Pancreas (tissue), 10 donors: ENCODE data around the gene TTC4. TPM values are rescaled to one million over a fixed set of nuclear protein-coding genes. Genes with fewer than 3 reads are reported as not detected.
A peak's percentile ranks its signal among the peaks of the same experiment; 100 is the strongest.

Experiments
- ATAC-seq, 4 donors: fragments of 200-7000 bp; cut with Tn5 transposase; one replicate each; pipeline versions ENCODE4 v1.8.0 to v1.9.1; 2020; ENCODE audit warnings: mild to moderate bottlenecking in 4 of 4, moderate library complexity in 4 of 4
- DNase-seq, 6 donors: peaks; one replicate each; pipeline ENCODE4 v3.0.0-alpha.2; 2020
- FAIRE-seq: peaks from 2 replicates; lab custom pipeline; 2012; peaks lifted over from hg19 to GRCh38; lab: Jason Lieb, UNC
- H3K27ac ChIP-seq, 4 donors: fragments of 200-600 bp; sonication (generic); 1 replicate in 3 of 4; 2 replicates in 1 of 4; pipeline versions ENCODE4 v1.5.0 to v1.8.0; 2020
- H3K27me3 ChIP-seq, 4 donors: fragments of 200-600 bp; one replicate each; pipeline ENCODE4 v1.8.0; 2021
- H3K36me3 ChIP-seq, 3 donors: fragments of 200-600 bp; sonication (generic) in 1 of 3; one replicate each; pipeline versions ENCODE4 v1.5.0 to v1.8.0; 2020 to 2021
- H3K4me1 ChIP-seq, 3 donors: fragments of 200-600 bp; one replicate each; pipeline ENCODE4 v1.8.0; 2021
- H3K4me3 ChIP-seq, 4 donors: fragments of 200-600 bp; sonication (generic) in 2 of 4; one replicate each; pipeline versions ENCODE4 v1.5.0 to v1.8.0; 2020 to 2021
- H3K9me3 ChIP-seq, 4 donors: fragments of 200-600 bp; one replicate each; pipeline ENCODE4 v1.8.0; 2021
- CTCF ChIP-seq, 4 donors: fragments of 200-600 bp; sonication (generic) in 3 of 4; IDR thresholded peaks; one replicate each; pipeline versions ENCODE4 v1.5.0 to v1.8.0; 2021; ENCODE audit warnings: antibody characterized with exemption in 4 of 4
- WGBS, 2 donors: extraction: QIAGEN DNeasy Blood & Tissue Kit; methylation state at CpG; one replicate each; pipeline ENCODE4 v1.1.7; 2013; 5-methylcytosine and 5-hydroxymethylcytosine counted together
- intact Hi-C, 3 donors: fragments of 100-400 bp; cut with DNase I; formaldehyde crosslinking; loops; one replicate each; pipeline versions ENCODE4 v1.11.1 to v1.14.2; 2022
- polyA plus RNA-seq, 2 donors: library from polyadenylated mRNA; stranded (reverse); fragments of 200-250 nt; gene quantifications; one replicate each; pipeline ENCODE4 v1.2.3, GENCODE V29; 2013
- total RNA-seq, 6 donors: library from RNA; stranded (reverse); fragmentation: NEBNext Ultra II Directional in 4 of 6; extraction: Animal tissue kit (Norgen Biotek cat#: 25700) in 4 of 6; gene quantifications; one replicate each; pipeline versions ENCODE4 v1.2.1 to v1.2.4, GENCODE V29; 2021 to 2023
- donor health status: healthy with polysubstance abuse.
- donor health status: DM: no; HTN: no; CAD: no; lungs with moderate emphysema.
- donor health status: DM: no; HTN: no; CAD: no.
- donor health status: control.
- donor health status: control.
- donor health status: Bipolar disorder and iron deficiency.
- donor health status: DM: yes; HTN: yes; CAD: no.
- donor health status: DM: no; HTN: no; CAD: no.
- donor health status: DM: no; HTN: no; CAD: no.
- donor health status: DM: yes; HTN: yes; CAD: no.

TTC4 gene
- total and polyA plus RNA-seq, 8 donors = 4.5 to 14.4 (median 7.3) TPM

DNA sequence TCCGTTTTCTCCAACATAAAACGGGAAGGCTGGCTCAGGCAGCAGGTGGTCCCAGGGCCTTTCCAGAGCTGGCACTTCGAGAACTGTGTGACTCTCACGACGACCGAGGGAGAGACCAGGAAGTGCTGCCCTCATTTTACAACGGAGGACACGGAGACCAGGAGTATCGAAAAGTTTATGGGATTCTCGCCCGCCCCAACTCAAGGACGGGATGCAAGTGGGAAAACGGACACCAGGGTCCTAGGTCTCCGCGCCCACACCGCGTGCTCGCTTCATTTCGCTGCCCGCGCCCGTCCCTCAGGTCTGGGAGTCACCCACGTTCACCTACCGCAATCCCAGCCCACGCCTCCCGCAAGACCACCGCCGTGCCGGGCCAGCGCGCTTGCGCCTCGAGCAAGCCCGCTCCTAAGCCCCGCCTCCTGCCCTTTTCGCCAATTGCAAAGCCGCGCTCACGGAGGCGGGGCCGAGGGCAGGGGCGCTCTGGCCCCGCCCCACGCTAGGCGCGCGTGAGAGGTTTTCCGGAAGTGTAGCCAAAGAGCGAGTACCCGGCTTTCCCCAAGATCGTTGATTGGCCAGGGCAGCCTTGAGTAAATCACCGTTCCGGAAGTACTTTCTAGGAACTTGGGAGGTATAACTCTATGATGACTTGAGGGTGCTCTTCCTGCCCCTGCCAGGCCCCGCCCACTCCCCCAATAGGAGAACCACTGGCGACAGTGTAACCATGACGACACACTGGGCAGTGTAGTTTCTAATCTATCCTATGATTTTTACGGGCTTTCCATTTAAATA, 48.7 kb downstream of the TTC4 start, which contains the start of gene PARS2:
TSS of gene PARS2 (minus strand) at position 391 of the 789 bp plus-strand sequence. CDS start 5,362 bp downstream, outside the sequence.
- FAIRE-seq = peak; percentile 99

GRCh38 chr1:54764922-54765561, 49.4 kb downstream of the TTC4 start:
- H3K27ac ChIP-seq = peak overlapping the region in 2 of 4 donors; percentile 46 to 55
- H3K36me3 ChIP-seq = no peaks in the 10 kb centered on the region
- 48 to 55% methylated on average over 13 of the region's 13 CpGs for WGBS, 2 donors
- no peak for FAIRE-seq
- ATAC-seq = peak; percentile 7 to 30 (median 20)
- no peak for DNase-seq
- no peaks in the 10 kb centered on the region for H3K9me3 ChIP-seq
- TF ChIP-seq CTCF (IDR thresholded peaks at IDR 0.05) = no peak
- H3K4me1 ChIP-seq = peaks cover 0 to 12% (median 10%) of the 10 kb centered on the region in 3 donors
- no peaks in the 10 kb centered on the region for H3K27me3 ChIP-seq
- intact Hi-C loops = no loop called here
- H3K4me3 ChIP-seq = peak overlapping the region in 2 of 4 donors; percentile 56 to 87

More for the DNA sequence above, 48.7 kb downstream of the TTC4 start, which contains the start of gene PARS2:
- ATAC-seq (peak; percentile 97 to 100 (median 98)), DNase-seq (peak; percentile 96 to 98 (median 96))
- H3K9me3 ChIP-seq = no peaks in the 10 kb centered on the region
- H3K27me3 ChIP-seq = no peaks in the 10 kb centered on the region
- intact Hi-C loops = no loop called here
- H3K36me3 ChIP-seq = no peaks in the 10 kb centered on the region
- peaks cover 0 to 12% (median 10%) of the 10 kb centered on the region in 3 donors for H3K4me1 ChIP-seq
- WGBS, 2 donors = 0 to 1% methylated on average over 56 to 57 of the region's 57 CpGs
- no peak for TF ChIP-seq CTCF (IDR thresholded peaks at IDR 0.05)
- peak within 1 kb of the TSS; percentile 46 to 87 (median 58) for H3K4me3 ChIP-seq
- peak within 1 kb of the TSS in 3 of 4 donors; percentile 22 to 55 (median 46) for H3K27ac ChIP-seq

DNA sequence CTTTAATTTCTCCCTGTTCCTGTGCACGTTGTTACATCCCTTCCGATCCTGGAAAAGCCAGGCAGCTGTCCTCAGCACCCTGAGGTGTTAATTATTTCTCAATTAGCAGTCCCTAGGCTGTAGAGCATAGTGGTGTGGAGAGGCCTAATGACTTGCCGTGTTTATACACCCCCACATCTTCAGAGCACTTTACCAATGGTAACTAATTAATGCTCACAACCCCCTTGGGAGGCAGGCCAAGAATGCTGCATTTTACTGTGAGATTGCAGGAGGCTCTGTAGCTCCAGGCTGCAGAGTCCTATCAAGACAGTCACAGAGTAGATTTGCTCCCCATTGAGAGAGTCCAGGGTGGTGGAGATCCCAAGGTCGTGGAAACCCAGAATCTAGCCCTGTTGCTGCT, 51.1 kb downstream of the TTC4 start:
- Histone ChIP-seq H3K27ac (no peak overlapping the region), H3K4me1 (peaks cover 0 to 12% (median 10%) of the 10 kb centered on the region in 3 donors), H3K36me3 (no peaks in the 10 kb centered on the region), H3K4me3 (no peak overlapping the region), H3K27me3 (no peaks in the 10 kb centered on the region), H3K9me3 (no peaks in the 10 kb centered on the region)
- TF ChIP-seq CTCF (IDR thresholded peaks at IDR 0.05) = no peak
- FAIRE-seq (no peak), ATAC-seq (no peak), DNase-seq (no peak)
- intact Hi-C loops = no loop called here
- WGBS, 2 donors = 24 to 31% methylated on average over 4 of the region's 4 CpGs

DNA sequence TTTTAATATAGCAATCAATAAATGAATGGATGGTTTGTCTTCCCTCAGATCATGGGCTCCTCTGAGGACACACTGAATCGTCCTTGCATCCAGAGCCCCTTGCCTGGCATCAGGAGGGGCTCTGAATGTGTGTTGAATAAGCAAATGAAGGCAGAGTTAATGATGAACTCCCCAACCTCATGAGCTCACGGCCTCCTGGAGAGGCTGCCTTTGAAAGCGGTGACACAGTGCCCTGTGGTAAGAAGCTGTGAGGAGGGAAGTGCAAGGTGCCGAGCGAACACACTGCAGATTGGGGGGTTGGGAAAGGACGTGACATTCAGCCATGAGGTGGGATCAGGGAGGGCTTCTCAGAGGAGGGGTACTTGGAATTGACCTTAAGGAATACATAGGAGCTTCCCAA, 51.9 kb downstream of the TTC4 start:
- Histone ChIP-seq H3K27ac (no peak overlapping the region), H3K36me3 (no peaks in the 10 kb centered on the region), H3K4me3 (no peak overlapping the region), H3K27me3 (no peaks in the 10 kb centered on the region), H3K9me3 (no peaks in the 10 kb centered on the region), H3K4me1 (peaks cover 0 to 12% (median 10%) of the 10 kb centered on the region in 3 donors)
- WGBS, 2 donors = 44 to 46% methylated on average over 6 of the region's 6 CpGs
- intact Hi-C loops = no loop called here
- no peak for TF ChIP-seq CTCF (IDR thresholded peaks at IDR 0.05)
- ATAC-seq (no peak), FAIRE-seq (no peak), DNase-seq (no peak)
